Measurements from ENCODE around the gene BSND.
"Not testable (repeated sequence)": the region's sequence is repeated elsewhere in the genome, so short reads cannot be mapped to it uniquely, and the experiment has no call there.

Gene BSND

DNA sequence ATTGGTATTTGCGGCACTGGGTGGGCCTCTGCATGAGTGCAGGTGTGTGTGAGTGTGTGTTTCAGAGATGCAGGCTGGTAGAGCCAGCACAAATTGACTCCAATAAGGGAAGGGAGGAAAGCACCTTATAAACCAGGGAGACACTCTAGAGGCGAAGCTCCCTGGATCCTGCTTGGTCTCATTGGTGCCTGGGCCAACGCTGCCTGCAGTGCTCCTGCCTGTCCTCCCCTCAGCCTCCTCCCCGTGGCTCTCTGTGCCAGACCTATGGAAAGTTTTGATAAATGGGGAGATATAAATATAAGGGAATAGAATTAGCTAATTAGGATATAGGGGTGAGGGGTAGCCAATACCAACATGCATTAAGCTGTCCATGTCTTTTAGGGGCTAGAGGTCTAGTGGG lies 2.6 kb downstream of the BSND start:
- Histone ChIP-seq H3K4me3 (ENCODE audit: low read length) (no peak overlapping the region), H3K36me3 (ENCODE audit: insufficient read depth, low read length) (no peaks in the 10 kb centered on the region), H3K4me1 (ENCODE audit: insufficient read depth, low read length) (no peaks in the 10 kb centered on the region), H3K27me3 (ENCODE audit: insufficient read depth, low read length) (peaks cover 28% of the 10 kb centered on the region), H3K9me3 (ENCODE audit: low read length) (no peaks in the 10 kb centered on the region), H2AFZ (ENCODE audit: low read depth, low read length) (no peak overlapping the region)

DNA sequence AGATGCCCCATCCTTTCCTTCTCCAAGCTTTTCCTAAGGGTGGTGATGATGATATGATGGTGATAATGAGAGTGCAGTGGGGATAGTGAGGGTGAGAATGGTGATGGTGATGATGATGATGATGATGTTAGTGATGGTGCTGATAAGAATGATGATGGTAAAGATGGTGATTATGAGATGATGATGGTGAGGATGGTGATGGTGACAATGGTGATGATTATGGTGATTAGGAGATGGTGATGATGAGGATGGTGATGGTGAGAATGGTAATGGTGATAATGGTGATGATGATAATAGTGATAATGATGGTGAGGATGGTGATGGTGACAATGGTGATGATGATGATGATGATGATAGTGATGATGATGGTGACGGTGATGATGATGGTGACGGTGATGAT lies 4.0 kb downstream of the BSND start:
- no peak overlapping the region for H2AFZ ChIP-seq (ENCODE audit: low read depth, low read length)

GRCh38 chr1:55005351-55006140 lies 6.8 kb downstream of the BSND start:
- H3K27me3 ChIP-seq (ENCODE audit: insufficient read depth, low read length), result no peaks in the 10 kb centered on the region

More for the DNA sequence above, 4.0 kb downstream of the BSND start:
- H3K27me3 ChIP-seq (ENCODE audit: insufficient read depth, low read length), result peaks cover 14% of the 10 kb centered on the region
- H3K36me3 ChIP-seq (ENCODE audit: insufficient read depth, low read length), result no peaks in the 10 kb centered on the region
- H3K9me3 ChIP-seq (ENCODE audit: low read length), result no peaks in the 10 kb centered on the region
- H3K4me3 ChIP-seq (ENCODE audit: low read length), result no peak overlapping the region
- H3K4me1 ChIP-seq (ENCODE audit: insufficient read depth, low read length), result no peaks in the 10 kb centered on the region

GRCh38 chr1:55006931-55007330 lies 8.2 kb downstream of the BSND start:
- Histone ChIP-seq H3K36me3 (ENCODE audit: insufficient read depth, low read length) (no peaks in the 10 kb centered on the region), H2AFZ (ENCODE audit: low read depth, low read length) (no peak overlapping the region), H3K27me3 (ENCODE audit: insufficient read depth, low read length) (no peaks in the 10 kb centered on the region), H3K4me1 (ENCODE audit: insufficient read depth, low read length) (no peaks in the 10 kb centered on the region), H3K9me3 (ENCODE audit: low read length) (no peaks in the 10 kb centered on the region), H3K4me3 (ENCODE audit: low read length) (no peak overlapping the region)

More at GRCh38 chr1:55005351-55006140, 6.8 kb downstream of the BSND start:
- H3K36me3 ChIP-seq (ENCODE audit: insufficient read depth, low read length), result no peaks in the 10 kb centered on the region
- H2AFZ ChIP-seq (ENCODE audit: low read depth, low read length), result no peak overlapping the region
- H3K9me3 ChIP-seq (ENCODE audit: low read length), result no peaks in the 10 kb centered on the region
- no peaks in the 10 kb centered on the region for H3K4me1 ChIP-seq (ENCODE audit: insufficient read depth, low read length)
- no peak overlapping the region for H3K4me3 ChIP-seq (ENCODE audit: low read length)

GRCh38 chr1:55007625-55008024 lies 8.9 kb downstream of the BSND start:
- Histone ChIP-seq H3K4me3 (ENCODE audit: low read length) (no peak overlapping the region), H3K27me3 (ENCODE audit: insufficient read depth, low read length) (no peaks in the 10 kb centered on the region), H2AFZ (ENCODE audit: low read depth, low read length) (no peak overlapping the region), H3K36me3 (ENCODE audit: insufficient read depth, low read length) (no peaks in the 10 kb centered on the region), H3K9me3 (ENCODE audit: low read length) (no peaks in the 10 kb centered on the region), H3K4me1 (ENCODE audit: insufficient read depth, low read length) (no peaks in the 10 kb centered on the region)

- Histone ChIP-seq H2AFZ (ENCODE audit: low read depth, low read length) (no peak overlapping the region), H3K36me3 (ENCODE audit: insufficient read depth, low read length) (no peaks in the 10 kb centered on the region), H3K27me3 (ENCODE audit: insufficient read depth, low read length) (peaks cover 7% of the 10 kb centered on the region), H3K4me1 (ENCODE audit: insufficient read depth, low read length) (no peaks in the 10 kb centered on the region), H3K4me3 (ENCODE audit: low read length) (no peak overlapping the region), H3K9me3 (ENCODE audit: low read length) (no peaks in the 10 kb centered on the region)
Observed at GRCh38 chr1:55010194-55010886, 11.6 kb downstream of the BSND start.

- H3K4me1 ChIP-seq (ENCODE audit: insufficient read depth, low read length), result no peaks in the 10 kb centered on the region
- H3K9me3 ChIP-seq (ENCODE audit: low read length), result no peaks in the 10 kb centered on the region
- H3K27me3 ChIP-seq (ENCODE audit: insufficient read depth, low read length), result peaks cover 7% of the 10 kb centered on the region
- no peak overlapping the region for H3K4me3 ChIP-seq (ENCODE audit: low read length)
- H2AFZ ChIP-seq (ENCODE audit: low read depth, low read length), result no peak overlapping the region
- H3K36me3 ChIP-seq (ENCODE audit: insufficient read depth, low read length), result no peaks in the 10 kb centered on the region
Observed at GRCh38 chr1:55010887-55011217, 12.1 kb downstream of the BSND start.

DNA sequence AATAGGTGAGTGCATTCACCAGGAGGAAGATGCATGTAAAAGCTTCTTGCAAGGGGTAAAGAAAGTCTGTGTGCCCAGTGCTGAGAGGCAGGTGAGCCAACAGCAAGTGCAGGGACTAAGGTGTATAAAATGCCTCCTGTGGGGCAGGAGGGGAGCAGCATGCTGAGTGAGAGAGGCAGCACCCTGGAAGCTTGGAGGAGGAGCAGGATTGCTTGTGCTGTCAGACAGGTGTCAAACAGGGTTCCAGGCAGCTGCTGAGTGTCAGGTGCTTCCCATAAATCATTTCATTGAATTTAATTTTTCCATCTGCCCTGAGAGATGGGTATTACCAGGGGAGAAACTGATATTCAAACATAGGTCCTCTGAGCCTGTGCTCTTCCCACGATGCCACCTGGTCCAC lies 13.9 kb downstream of the BSND start:
- Histone ChIP-seq H3K4me1 (ENCODE audit: insufficient read depth, low read length) (no peaks in the 10 kb centered on the region), H3K27me3 (ENCODE audit: insufficient read depth, low read length) (peaks cover 7% of the 10 kb centered on the region), H3K4me3 (ENCODE audit: low read length) (no peak overlapping the region), H2AFZ (ENCODE audit: low read depth, low read length) (no peak overlapping the region), H3K9me3 (ENCODE audit: low read length) (no peaks in the 10 kb centered on the region), H3K36me3 (ENCODE audit: insufficient read depth, low read length) (no peaks in the 10 kb centered on the region)

DNA sequence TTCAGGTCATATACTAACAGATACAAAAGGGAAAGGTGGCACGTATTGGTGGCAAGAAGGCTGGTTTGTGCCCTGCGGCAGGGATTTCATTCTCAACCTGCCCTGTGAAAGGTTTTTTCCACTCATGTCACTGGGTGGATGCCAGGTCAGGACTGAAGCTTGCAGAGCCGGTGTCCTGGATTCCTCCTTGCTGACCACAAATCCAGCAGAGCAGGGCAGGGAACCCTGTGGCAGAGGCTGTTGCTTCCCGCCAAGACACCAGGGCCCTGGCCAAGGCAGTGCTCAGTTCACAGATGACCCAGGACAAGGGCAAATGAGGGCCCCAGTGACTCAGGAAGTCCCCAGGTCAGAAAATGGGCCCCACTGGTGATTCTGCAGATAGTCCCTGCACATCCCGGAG lies 16.4 kb downstream of the BSND start:
- no peak overlapping the region for H2AFZ ChIP-seq (ENCODE audit: low read depth, low read length)
- H3K4me3 ChIP-seq (ENCODE audit: low read length), result no peak overlapping the region
- H3K9me3 ChIP-seq (ENCODE audit: low read length), result no peaks in the 10 kb centered on the region
- no peaks in the 10 kb centered on the region for H3K36me3 ChIP-seq (ENCODE audit: insufficient read depth, low read length)
- no peaks in the 10 kb centered on the region for H3K4me1 ChIP-seq (ENCODE audit: insufficient read depth, low read length)
- H3K27me3 ChIP-seq (ENCODE audit: insufficient read depth, low read length), result peaks cover 11% of the 10 kb centered on the region

- H3K36me3 ChIP-seq (ENCODE audit: insufficient read depth, low read length), result no peaks in the 10 kb centered on the region
- no peak overlapping the region for H3K4me3 ChIP-seq (ENCODE audit: low read length)
- H2AFZ ChIP-seq (ENCODE audit: low read depth, low read length), result no peak overlapping the region
- no peaks in the 10 kb centered on the region for H3K9me3 ChIP-seq (ENCODE audit: low read length)
- H3K4me1 ChIP-seq (ENCODE audit: insufficient read depth, low read length), result no peaks in the 10 kb centered on the region
- H3K27me3 ChIP-seq (ENCODE audit: insufficient read depth, low read length), result peaks cover 11% of the 10 kb centered on the region
Observed at GRCh38 chr1:55015731-55016620, 17.2 kb downstream of the BSND start.

DNA sequence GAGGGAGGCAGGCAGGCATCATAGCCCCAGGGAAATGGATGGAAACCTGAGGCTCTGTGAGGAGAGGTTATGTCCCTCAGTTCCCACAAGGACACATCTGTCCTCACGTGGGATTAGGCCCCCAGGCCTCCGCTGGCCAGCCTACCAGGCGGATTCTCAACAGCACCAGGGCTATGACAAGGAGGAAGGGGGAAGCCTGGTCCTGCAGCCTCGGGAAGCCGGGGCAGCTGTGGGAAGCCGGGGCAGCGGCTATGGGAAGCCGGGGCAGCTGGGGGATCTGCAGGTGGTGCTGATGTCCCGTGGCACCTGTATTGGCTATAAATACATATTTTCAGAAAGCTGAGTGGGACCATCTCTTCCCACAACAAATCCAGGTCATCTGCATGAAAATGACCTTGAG lies 19.7 kb downstream of the BSND start:
- no peaks in the 10 kb centered on the region for H3K36me3 ChIP-seq (ENCODE audit: insufficient read depth, low read length)
- H3K4me3 ChIP-seq (ENCODE audit: low read length), result no peak overlapping the region
- H2AFZ ChIP-seq (ENCODE audit: low read depth, low read length), result no peak overlapping the region
- H3K9me3 ChIP-seq (ENCODE audit: low read length), result no peaks in the 10 kb centered on the region
- H3K27me3 ChIP-seq (ENCODE audit: insufficient read depth, low read length), result peaks cover 11% of the 10 kb centered on the region
- no peaks in the 10 kb centered on the region for H3K4me1 ChIP-seq (ENCODE audit: insufficient read depth, low read length)

GRCh38 chr1:55021942-55022546 lies 23.3 kb downstream of the BSND start:
- Histone ChIP-seq H3K4me1 (ENCODE audit: insufficient read depth, low read length) (no peaks in the 10 kb centered on the region), H3K9me3 (ENCODE audit: low read length) (no peaks in the 10 kb centered on the region), H2AFZ (ENCODE audit: low read depth, low read length) (peak overlapping the region; percentile 18), H3K27me3 (ENCODE audit: insufficient read depth, low read length) (peaks cover 4% of the 10 kb centered on the region), H3K36me3 (ENCODE audit: insufficient read depth, low read length) (no peaks in the 10 kb centered on the region), H3K4me3 (ENCODE audit: low read length) (no peak overlapping the region)

DNA sequence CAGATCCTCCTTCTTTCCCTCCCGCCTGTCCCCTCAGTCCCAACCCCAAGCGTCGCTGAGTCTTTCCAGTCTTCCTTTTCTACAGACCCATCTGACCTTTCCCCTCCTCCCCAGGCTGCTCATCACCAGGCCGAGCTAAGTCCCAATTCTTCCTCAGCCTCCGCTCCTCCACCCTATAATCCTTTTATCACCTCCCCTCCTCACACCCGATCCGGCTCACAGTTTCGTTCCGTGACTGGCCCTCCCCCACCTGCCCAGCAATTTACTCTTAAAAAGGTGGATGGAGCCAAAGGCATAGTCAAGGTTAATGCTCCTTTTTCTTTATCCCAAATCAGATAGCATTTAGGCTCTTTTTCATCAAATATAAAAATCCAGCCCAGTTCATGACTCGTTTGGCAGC lies 25.4 kb downstream of the BSND start:
- H3K4me1 ChIP-seq (ENCODE audit: insufficient read depth, low read length); H3K9me3 ChIP-seq (ENCODE audit: low read length); H3K27me3 ChIP-seq (ENCODE audit: insufficient read depth, low read length); H2AFZ ChIP-seq (ENCODE audit: low read depth, low read length); H3K36me3 ChIP-seq (ENCODE audit: insufficient read depth, low read length); H3K4me3 ChIP-seq (ENCODE audit: low read length): not testable (repeated sequence)
